ENCODE results near the gene DPP10. TPM values are rescaled to one million over a fixed set of nuclear protein-coding genes. Genes with fewer than 3 reads are reported as not detected.

Gene DPP10
- total and polyA plus RNA-seq, 10 donors: 0.02 TPM; not detected in 9

- no peak for DNase-seq
- 74 to 89% (median 82%) methylated on average over 2 of the region's 2 CpGs for WGBS, 5 donors
- Histone ChIP-seq H3K27me3 (replicated peaks in 1 of 7) (no peaks in the 10 kb centered on the region), H3K9me3 (peaks cover 0 to 7% (median 0%) of the 10 kb centered on the region in 8 donors), H3K4me3 (no peak overlapping the region), H3K4me1 (no peaks in the 10 kb centered on the region), H3K36me3 (no peaks in the 10 kb centered on the region), H3K27ac (no peak overlapping the region)
- TF ChIP-seq CTCF (IDR thresholded peaks at IDR 0.05 in 8 of 11, conservative IDR thresholded peaks at IDR 0.05 in 3 of 11): no peak
- no peak for TF ChIP-seq POLR2AphosphoS5 (IDR thresholded peaks at IDR 0.05)
- TF ChIP-seq POLR2A (IDR thresholded peaks at IDR 0.05): no peak
- intact Hi-C loops (cut with DNase I; ENCODE audit: low total_unique reads): no loop called here
These were observed 633.4 kb downstream of the DPP10 start for GRCh38 chr2:115075800-115076199.

- no peak for DNase-seq
- H3K36me3 ChIP-seq: no peaks in the 10 kb centered on the region
- no peaks in the 10 kb centered on the region for H3K27me3 ChIP-seq (replicated peaks in 1 of 7)
- H3K9me3 ChIP-seq: no peaks in the 10 kb centered on the region
- no peaks in the 10 kb centered on the region for H3K4me1 ChIP-seq
- TF ChIP-seq CTCF (IDR thresholded peaks at IDR 0.05 in 8 of 11, conservative IDR thresholded peaks at IDR 0.05 in 3 of 11): no peak
- TF ChIP-seq POLR2AphosphoS5 (IDR thresholded peaks at IDR 0.05): no peak
- TF ChIP-seq POLR2A (IDR thresholded peaks at IDR 0.05): no peak
- H3K27ac ChIP-seq: no peak overlapping the region
- no peak overlapping the region for H3K4me3 ChIP-seq
- 45 to 63% (median 52%) methylated on average over 1 of the region's 1 CpG for WGBS, 5 donors
- intact Hi-C loops (cut with DNase I; ENCODE audit: low total_unique reads): no loop called here
These were observed 635.2 kb downstream of the DPP10 start for GRCh38 chr2:115077626-115078025.

GRCh38 chr2:115083225-115083624, 640.8 kb downstream of the DPP10 start:
- Histone ChIP-seq H3K4me1 (no peaks in the 10 kb centered on the region), H3K27me3 (replicated peaks in 1 of 7) (no peaks in the 10 kb centered on the region), H3K4me3 (no peak overlapping the region), H3K36me3 (no peaks in the 10 kb centered on the region), H3K9me3 (peaks cover 0 to 6% (median 0%) of the 10 kb centered on the region in 8 donors), H3K27ac (no peak overlapping the region)
- no peak for TF ChIP-seq CTCF (IDR thresholded peaks at IDR 0.05 in 8 of 11, conservative IDR thresholded peaks at IDR 0.05 in 3 of 11)
- TF ChIP-seq POLR2A (IDR thresholded peaks at IDR 0.05): no peak
- no peak for TF ChIP-seq POLR2AphosphoS5 (IDR thresholded peaks at IDR 0.05)
- intact Hi-C loops (cut with DNase I; ENCODE audit: low total_unique reads): no loop called here
- 79 to 86% (median 81%) methylated on average over 4 of the region's 4 CpGs for WGBS, 5 donors
- no peak for DNase-seq

GRCh38 chr2:115083711-115084110, 641.3 kb downstream of the DPP10 start:
- intact Hi-C loops (cut with DNase I; ENCODE audit: low total_unique reads): no loop called here
- H3K4me1 ChIP-seq: no peaks in the 10 kb centered on the region
- H3K36me3 ChIP-seq: no peaks in the 10 kb centered on the region
- H3K27ac ChIP-seq: no peak overlapping the region
- WGBS, 5 donors: 80 to 93% (median 88%) methylated on average over 2 of the region's 2 CpGs
- peaks cover 0 to 8% (median 0%) of the 10 kb centered on the region in 8 donors for H3K9me3 ChIP-seq
- TF ChIP-seq POLR2A (IDR thresholded peaks at IDR 0.05) (no peak), CTCF (IDR thresholded peaks at IDR 0.05 in 8 of 11, conservative IDR thresholded peaks at IDR 0.05 in 3 of 11) (no peak), POLR2AphosphoS5 (IDR thresholded peaks at IDR 0.05) (no peak)
- no peaks in the 10 kb centered on the region for H3K27me3 ChIP-seq (replicated peaks in 1 of 7)
- no peak overlapping the region for H3K4me3 ChIP-seq
- DNase-seq: no peak
